IMR-90 (cell line): ENCODE results near the gene ADGRL3.

Experiments
- BHLHE40 ChIP-seq: fragments of 150-350 bp; IDR thresholded peaks from 2 replicates; pipeline ENCODE4 v1.6.1; 2016; ENCODE audit warnings: mild to moderate bottlenecking, low read depth, low read length
- POLR2A ChIP-seq: IDR thresholded peaks from 2 replicates; pipeline ENCODE4 v1.6.1; 2012; ENCODE audit warnings: mild to moderate bottlenecking, low read depth, low read length
- RAD21 ChIP-seq: IDR thresholded peaks from 2 replicates; pipeline ENCODE4 v1.6.1; 2012; ENCODE audit warnings: low read length, improper control_type of control experiment
- TF ChIP-seq, protein P1 (sequence below): fragments of 150-350 bp; IDR thresholded peaks from 2 replicates; pipeline ENCODE4 v1.6.1; 2016; ENCODE audit warnings: low read depth, mild to moderate bottlenecking, low read length, moderate library complexity, borderline replicate concordance
- TF ChIP-seq, protein P2 (sequence below): fragments of 150-350 bp; IDR thresholded peaks from 2 replicates; pipeline ENCODE4 v1.6.1; 2017; ENCODE audit warnings: mild to moderate bottlenecking, antibody characterized with exemption, low read length, low read depth
- TF ChIP-seq, protein P3 (sequence below): conservative IDR thresholded peaks from 2 replicates; pipeline ENCODE4 v1.5.1; 2012; ENCODE audit warnings: mild to moderate bottlenecking, low read depth, low read length, improper control_type of control experiment

DNA sequence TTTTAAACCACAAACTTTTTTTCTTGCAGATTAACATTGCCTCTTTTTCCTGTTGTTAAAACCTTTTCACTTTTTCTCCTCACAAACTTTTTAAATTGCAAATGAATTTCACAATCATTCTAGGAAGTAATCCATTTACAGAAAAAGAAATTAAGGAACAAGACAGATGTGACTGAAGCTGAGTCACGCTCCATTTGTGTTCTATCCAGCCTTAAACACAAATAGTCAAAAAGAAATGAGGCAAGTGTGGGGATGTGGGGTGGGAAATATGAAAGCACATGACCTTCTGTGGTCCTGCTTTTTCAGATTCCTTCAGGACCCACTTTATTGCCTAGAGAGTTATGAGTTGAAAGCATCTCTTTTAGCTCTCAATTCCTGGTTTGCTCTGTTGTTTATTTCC, 197.0 kb downstream of the ADGRL3 start:
- TF ChIP-seq, protein P1, sequence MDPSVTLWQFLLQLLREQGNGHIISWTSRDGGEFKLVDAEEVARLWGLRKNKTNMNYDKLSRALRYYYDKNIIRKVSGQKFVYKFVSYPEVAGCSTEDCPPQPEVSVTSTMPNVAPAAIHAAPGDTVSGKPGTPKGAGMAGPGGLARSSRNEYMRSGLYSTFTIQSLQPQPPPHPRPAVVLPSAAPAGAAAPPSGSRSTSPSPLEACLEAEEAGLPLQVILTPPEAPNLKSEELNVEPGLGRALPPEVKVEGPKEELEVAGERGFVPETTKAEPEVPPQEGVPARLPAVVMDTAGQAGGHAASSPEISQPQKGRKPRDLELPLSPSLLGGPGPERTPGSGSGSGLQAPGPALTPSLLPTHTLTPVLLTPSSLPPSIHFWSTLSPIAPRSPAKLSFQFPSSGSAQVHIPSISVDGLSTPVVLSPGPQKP: no peak
- TF ChIP-seq, protein P2, sequence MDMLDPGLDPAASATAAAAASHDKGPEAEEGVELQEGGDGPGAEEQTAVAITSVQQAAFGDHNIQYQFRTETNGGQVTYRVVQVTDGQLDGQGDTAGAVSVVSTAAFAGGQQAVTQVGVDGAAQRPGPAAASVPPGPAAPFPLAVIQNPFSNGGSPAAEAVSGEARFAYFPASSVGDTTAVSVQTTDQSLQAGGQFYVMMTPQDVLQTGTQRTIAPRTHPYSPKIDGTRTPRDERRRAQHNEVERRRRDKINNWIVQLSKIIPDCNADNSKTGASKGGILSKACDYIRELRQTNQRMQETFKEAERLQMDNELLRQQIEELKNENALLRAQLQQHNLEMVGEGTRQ: no peak
- TF ChIP-seq, protein P3, sequence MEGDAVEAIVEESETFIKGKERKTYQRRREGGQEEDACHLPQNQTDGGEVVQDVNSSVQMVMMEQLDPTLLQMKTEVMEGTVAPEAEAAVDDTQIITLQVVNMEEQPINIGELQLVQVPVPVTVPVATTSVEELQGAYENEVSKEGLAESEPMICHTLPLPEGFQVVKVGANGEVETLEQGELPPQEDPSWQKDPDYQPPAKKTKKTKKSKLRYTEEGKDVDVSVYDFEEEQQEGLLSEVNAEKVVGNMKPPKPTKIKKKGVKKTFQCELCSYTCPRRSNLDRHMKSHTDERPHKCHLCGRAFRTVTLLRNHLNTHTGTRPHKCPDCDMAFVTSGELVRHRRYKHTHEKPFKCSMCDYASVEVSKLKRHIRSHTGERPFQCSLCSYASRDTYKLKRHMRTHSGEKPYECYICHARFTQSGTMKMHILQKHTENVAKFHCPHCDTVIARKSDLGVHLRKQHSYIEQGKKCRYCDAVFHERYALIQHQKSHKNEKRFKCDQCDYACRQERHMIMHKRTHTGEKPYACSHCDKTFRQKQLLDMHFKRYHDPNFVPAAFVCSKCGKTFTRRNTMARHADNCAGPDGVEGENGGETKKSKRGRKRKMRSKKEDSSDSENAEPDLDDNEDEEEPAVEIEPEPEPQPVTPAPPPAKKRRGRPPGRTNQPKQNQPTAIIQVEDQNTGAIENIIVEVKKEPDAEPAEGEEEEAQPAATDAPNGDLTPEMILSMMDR: no peak
- no peak for TF ChIP-seq POLR2A
- no peak for TF ChIP-seq BHLHE40
- no peak for TF ChIP-seq RAD21
